H1 (cell line): Measurements from ENCODE around the gene DLG4. TPM values are rescaled to one million over a fixed set of nuclear protein-coding genes. Genes with fewer than 3 reads are reported as not detected.
A peak's percentile ranks its signal among the peaks of the same experiment; 100 is the strongest.

ENCODE experiments used
- CBX8 ChIP-seq: fragments of 300-800, 300-1000 bp; sonication (generic); IDR thresholded peaks from 2 replicates; pipeline ENCODE4 v1.7.1; 2016; ENCODE audit warnings: low read depth, low read length, borderline replicate concordance
- CHD1 ChIP-seq: IDR thresholded peaks from 2 replicates; pipeline ENCODE4 v1.6.1; 2012; ENCODE audit warnings: low read depth, low read length, improper control_type of control experiment
- CREB1 ChIP-seq: IDR thresholded peaks from 2 replicates; pipeline ENCODE4 v1.6.1; 2012; ENCODE audit warnings: inconsistent platforms
- EZH2 ChIP-seq: fragments of 200-600 bp; sonication (generic); IDR thresholded peaks from 2 replicates; pipeline ENCODE4 v1.7.1; 2012; ENCODE audit warnings: low read depth, mild to moderate bottlenecking, moderate library complexity, low read length, inconsistent platforms; ENCODE audit not compliant: severe bottlenecking
- HDAC6 ChIP-seq: IDR thresholded peaks from one replicate; pipeline ENCODE4 v1.7.1; 2012; ENCODE audit warnings: low read depth, mild to moderate bottlenecking, inconsistent platforms, low read length, moderate library complexity
- NANOG ChIP-seq: IDR thresholded peaks from 2 replicates; pipeline ENCODE4 v1.6.1; 2011; ENCODE audit warnings: low read length, low read depth, mild to moderate bottlenecking, inconsistent platforms; ENCODE audit not compliant: insufficient read depth, poor library complexity, severe bottlenecking
- PHF8 ChIP-seq: fragments of 200-600 bp; sonication (generic); conservative IDR thresholded peaks from 2 replicates; pipeline ENCODE4 v1.7.1; 2012; ENCODE audit warnings: low read depth, mild to moderate bottlenecking, inconsistent platforms, low read length, moderate library complexity
- POLR2AphosphoS5 ChIP-seq: IDR thresholded peaks from 2 replicates; pipeline ENCODE4 v1.6.1; 2011; ENCODE audit warnings: low read depth, low read length
- SAP30 ChIP-seq: fragments of 300-600 bp; sonication (generic); IDR thresholded peaks from 2 replicates; pipeline ENCODE4 v1.7.1; 2012; ENCODE audit warnings: low read length, moderate library complexity, mild to moderate bottlenecking, inconsistent platforms; ENCODE audit not compliant: insufficient read depth, insufficient replicate concordance
- SP1 ChIP-seq: IDR thresholded peaks from 2 replicates; pipeline ENCODE4 v1.6.1; 2011; ENCODE audit warnings: low read depth, low read length
- SP4 ChIP-seq: IDR thresholded peaks from 2 replicates; pipeline ENCODE4 v1.6.1; 2012; ENCODE audit warnings: low read length, inconsistent platforms
- polyA plus RNA-seq, 7 experiments: library from polyadenylated mRNA; depleted of rRNA in 3 of 7; stranded (reverse) in 5 of 7; unstranded in 2 of 7; fragments of >200 nt in 5 of 7; fragments of 200-250 nt in 2 of 7; gene quantifications; 1 replicate in 5 of 7; 2 replicates in 1 of 7; 4 replicates in 1 of 7; pipeline versions ENCODE4 v1.2.1 to v1.2.3, GENCODE V29; 2011 to 2013; ENCODE audit warnings: missing spikeins in 2 of 7, mixed read lengths in 2 of 7
- total RNA-seq: library from RNA; stranded (reverse); fragmentation: NEBNext Ultra II Directional; extraction: Animal tissue kit (Norgen Biotek cat#: 25700); gene quantifications from 2 replicates; pipeline ENCODE4 v1.2.1, GENCODE V29; 2021
- TF ChIP-seq, protein P1 (sequence below), 3 experiments: IDR thresholded peaks; 1 replicate in 2 of 3; 2 replicates in 1 of 3; pipeline versions ENCODE4 v1.5.1 to v1.6.1; 2011; ENCODE audit warnings: low read length in 3 of 3, mild to moderate bottlenecking in 3 of 3, inconsistent platforms in 2 of 3, low read depth in 1 of 3, moderate library complexity in 1 of 3; ENCODE audit not compliant: insufficient read depth in 1 of 3; ENCODE audit errors: control extremely low read depth in 1 of 3

DLG4 gene
- total and polyA plus RNA-seq, 2 of the 8 experiments (the other 6 are each of a cell fraction or from before 2014, with no cell fraction given): 18.9 to 45.9 TPM

DNA sequence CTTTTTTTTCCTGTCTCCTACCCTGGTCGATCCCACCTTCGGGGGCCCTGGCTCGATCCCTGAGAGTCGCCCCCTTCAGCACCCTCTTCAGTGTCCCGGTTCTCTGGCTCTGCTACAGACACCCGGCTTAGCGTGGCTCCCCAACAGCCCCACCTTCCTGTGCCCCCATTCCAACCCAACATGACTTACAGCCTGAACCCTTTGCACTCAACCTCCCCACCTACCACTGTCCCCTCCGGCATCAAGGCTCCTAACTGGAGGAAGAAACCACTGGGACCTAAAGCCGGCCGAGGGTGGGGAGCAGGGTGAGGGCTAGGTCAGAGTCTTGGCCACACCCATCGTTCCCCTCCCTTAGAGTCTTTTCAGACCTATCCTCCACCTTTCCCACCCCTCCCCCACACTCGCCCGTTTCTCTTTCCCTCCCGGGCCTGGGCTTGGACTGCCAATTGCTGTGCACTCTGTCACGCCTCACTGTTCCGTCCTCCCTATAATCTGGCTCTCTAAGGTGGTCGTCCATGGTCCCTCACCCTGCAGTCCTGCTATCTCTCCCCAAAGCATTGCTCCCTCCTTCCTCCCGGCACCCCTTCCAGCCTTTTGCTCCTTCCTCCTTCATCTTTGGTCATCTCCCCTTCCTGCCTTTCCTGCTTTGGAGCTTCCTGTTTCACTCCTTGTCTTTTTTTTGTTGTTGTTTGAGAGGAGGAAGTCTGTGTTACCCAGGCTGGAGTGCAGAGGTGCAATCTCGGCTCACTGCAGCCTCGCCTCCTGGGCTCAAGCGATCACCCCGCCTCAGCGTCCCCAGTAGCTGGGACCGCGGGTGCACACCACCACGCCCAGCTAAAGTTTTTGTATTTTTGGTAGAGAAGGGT is 43.5 kb upstream of the DLG4 start (continued):
- no peak for TF ChIP-seq NANOG
- no peak for TF ChIP-seq HDAC6
- no peak; the same call in 1 of the 2 replicates for TF ChIP-seq SP4
- peak; percentile 50; the same call in 1 of the 2 replicates for TF ChIP-seq POLR2AphosphoS5
- TF ChIP-seq, protein P1, sequence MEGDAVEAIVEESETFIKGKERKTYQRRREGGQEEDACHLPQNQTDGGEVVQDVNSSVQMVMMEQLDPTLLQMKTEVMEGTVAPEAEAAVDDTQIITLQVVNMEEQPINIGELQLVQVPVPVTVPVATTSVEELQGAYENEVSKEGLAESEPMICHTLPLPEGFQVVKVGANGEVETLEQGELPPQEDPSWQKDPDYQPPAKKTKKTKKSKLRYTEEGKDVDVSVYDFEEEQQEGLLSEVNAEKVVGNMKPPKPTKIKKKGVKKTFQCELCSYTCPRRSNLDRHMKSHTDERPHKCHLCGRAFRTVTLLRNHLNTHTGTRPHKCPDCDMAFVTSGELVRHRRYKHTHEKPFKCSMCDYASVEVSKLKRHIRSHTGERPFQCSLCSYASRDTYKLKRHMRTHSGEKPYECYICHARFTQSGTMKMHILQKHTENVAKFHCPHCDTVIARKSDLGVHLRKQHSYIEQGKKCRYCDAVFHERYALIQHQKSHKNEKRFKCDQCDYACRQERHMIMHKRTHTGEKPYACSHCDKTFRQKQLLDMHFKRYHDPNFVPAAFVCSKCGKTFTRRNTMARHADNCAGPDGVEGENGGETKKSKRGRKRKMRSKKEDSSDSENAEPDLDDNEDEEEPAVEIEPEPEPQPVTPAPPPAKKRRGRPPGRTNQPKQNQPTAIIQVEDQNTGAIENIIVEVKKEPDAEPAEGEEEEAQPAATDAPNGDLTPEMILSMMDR (IDR thresholded peaks at IDR 0.05; ENCODE audit: control extremely low read depth in 1 of 3, insufficient read depth in 1 of 3, low read depth in 1 of 3, low read length in 3 of 3): no peak
- no peak for TF ChIP-seq EZH2
- no peak for TF ChIP-seq CBX8
- no peak for TF ChIP-seq CHD1
- no peak for TF ChIP-seq SAP30
- peak; percentile 76 for TF ChIP-seq SP1
- no peak; the same call in 1 of the 2 replicates for TF ChIP-seq CREB1
- no peak for TF ChIP-seq PHF8
- TF ChIP-seq, all 59 proteins: peak for 8
